Stimulated activated CD4-positive, alpha-beta T cell treated with anti-CD3 and anti-CD28 coated beads, Interleukin-1b, Interleukin-23, amount 100 ng/mL, for 48 hours (primary cell): ENCODE results near the gene SCYL3.
"Not testable (repeated sequence)": the region's sequence is repeated elsewhere in the genome, so short reads cannot be mapped to it uniquely, and the experiment has no call there.

Experiments
- DNase-seq: peaks from one replicate; pipeline ENCODE4 v3.0.0-alpha.2; 2020

SCYL3 gene

DNA sequence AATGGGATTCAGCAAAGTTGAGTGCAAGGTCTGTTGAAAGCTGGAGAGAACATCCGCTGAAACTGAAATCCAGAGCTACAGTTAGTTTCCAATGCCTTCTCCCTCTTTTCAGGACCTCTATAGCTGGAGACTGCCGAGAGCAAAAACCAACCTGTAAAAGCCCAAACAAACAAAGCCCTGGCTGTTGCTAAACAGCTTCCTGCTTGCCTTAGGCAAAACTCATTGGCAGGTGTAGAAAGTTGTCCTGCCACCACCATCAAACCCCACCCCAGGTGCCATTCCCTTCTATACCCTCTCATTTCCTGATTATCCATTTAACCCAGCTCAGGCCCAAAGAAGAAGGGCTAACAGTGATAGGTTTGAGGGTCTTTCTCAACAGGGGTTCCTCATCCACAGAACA, 24.7 kb downstream of the SCYL3 start:
- DNase-seq: no peak

DNA sequence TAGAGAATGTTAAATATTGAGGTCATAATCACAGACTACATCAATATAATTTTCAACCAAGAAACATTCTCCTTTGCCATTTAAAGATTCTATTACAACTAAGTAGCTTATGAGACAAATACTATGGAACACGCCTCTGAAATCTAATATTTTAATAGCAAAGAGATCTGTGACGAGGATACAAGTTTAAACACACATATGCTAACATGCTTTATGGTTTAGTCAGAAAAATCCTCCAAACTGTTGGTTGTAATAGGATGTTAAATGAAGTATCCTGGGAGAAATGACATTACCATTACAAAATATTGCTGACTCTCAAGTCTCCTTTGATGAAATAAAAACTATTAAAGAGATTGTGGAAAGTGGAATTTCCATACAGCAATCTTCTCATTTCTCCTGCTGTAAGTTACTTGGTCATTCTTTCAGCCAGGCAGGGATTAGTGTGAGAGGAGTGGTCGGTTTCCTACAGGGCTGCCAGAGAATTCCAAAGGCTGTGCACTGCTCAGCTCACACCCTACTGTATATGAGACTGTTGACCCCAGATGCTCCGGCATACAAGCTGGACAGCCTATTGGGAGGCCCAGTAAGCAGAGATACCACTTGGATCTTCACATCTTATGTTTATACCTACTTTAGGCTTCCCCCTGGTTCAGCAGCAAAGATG, 26.6 kb downstream of the SCYL3 start:
- DNase-seq: no peak

DNA sequence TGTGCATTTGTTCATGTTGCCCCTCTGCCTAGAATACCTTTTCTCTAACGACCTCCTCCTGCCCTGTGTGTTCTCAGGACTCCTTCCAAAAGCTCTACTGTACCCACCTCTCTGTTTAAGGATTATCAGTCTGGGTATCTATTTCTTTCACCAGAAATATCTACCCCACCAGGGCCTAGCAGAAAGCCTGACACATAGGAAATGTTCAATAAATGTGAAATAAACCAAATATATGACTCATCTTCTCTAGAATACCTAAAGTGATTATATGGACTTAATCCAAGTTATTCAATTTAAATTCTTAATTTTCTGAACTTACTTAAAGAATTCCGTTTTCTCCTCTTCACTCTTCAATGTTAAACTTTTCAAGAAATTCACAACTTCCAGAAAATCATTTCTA, 27.1 kb downstream of the SCYL3 start:
- no peak for DNase-seq

DNA sequence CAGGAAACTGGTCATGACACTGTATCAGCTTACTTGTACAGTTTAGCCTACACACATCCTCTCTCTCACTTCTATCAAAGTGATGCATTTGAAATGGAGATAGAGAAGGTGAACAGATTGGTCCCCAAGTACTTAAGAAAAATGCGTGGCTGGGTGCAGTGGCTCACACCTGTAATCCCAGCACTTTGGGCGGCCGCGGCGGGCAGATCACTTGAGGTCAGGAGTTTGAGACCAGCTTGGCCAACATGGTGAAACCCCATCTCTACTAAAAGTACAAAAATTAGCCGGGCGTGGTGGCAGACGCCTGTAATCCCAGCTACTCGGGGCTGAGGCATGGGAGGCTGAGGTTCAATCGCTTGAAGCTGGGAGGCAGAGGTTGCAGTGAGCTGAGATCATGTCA, 29.2 kb downstream of the SCYL3 start:
- not testable (repeated sequence) for DNase-seq

DNA sequence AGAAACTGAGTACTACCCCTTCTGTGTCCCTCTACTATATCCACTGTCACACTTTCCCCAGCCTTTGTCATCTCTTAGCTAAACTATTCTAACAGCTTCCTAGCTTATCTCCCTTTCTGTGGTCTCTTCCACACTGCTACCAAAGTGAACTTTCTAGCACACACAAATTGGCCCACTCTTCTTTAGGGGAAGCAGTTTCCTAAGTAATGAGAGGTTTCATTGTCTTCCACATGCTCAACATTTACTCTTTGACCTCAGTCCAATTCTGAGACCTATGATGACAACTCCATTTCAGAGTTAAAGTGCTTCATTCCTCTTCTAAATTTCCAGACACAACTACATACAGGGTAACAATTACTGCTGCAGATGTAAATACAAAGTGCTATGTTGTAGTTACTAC, 32.9 kb downstream of the SCYL3 start:
- DNase-seq: no peak

DNA sequence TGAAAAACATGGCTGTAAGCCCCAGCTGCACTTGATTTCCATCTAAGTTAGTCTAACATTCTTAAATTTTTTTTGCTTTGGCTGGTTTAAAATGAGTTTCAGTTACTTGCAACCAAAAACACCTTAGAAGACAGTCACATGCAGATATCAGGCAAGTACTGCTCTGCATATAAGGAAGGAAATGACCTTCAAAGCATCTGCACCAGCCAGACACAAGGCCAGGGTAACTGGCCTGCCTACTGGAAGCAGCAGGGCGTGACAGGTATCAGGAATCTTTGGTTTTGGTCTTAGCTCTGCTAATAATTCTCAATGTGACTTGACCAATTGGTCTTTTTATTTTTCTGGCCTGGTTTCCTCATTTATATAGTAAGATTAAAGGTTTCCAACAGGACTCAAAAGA, 33.5 kb downstream of the SCYL3 start:
- no peak for DNase-seq

DNA sequence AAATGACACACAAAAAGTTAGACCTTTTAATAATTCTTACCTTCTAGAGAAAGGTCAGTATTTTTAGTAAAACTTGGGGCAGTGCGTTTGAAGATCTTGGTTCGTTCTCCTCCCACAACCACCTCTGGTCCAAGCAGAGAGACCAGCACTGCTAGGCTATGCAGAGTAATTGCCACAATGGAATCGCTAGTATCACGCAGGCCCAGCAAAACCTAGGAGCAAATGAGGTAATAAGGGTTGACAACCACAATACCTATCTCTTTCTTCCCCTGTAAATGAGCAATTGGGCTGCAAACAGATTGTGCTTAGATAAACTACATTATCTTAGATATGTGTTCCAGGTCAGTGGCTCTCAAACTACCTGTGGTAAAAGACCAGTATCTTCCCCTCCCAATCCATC, 34.7 kb downstream of the SCYL3 start:
- no peak for DNase-seq

DNA sequence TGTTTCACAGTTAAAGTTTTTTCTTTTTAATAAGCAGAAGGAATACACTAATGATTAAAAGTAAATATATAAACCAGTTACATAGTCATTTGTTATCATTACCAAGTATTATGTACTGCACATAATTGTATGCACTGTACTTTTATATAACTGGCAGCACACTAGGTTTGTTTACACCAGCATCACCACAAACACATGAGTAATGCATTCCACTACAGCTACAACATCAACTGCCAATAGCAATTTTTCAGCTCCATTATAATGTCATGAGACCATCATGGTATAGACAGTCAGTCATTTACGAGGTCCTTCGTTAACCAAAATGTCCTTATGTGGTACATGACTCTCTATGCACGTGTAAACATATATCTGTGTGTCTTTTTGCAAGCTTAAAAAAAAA, 35.2 kb downstream of the SCYL3 start:
- DNase-seq: no peak

DNA sequence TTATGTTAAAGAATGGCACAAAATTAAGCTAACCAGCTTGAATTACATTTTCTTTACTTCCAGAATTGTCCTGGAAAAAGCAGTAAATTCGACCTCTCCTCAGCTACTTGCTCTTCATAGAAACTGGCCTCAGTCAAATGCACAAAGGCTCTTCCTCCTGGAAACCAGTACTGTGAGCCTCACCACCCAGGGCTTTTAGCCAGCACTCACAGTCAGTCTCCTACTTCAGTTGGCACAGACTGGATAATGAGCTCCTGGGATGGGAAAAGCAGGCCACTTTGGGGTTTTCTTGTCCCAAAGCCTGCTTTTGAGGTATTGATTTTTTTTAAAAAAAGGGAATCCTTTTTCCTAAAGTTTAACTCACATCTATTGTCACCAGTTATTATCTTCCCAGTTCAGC, 40.4 kb downstream of the SCYL3 start:
- DNase-seq: no peak

DNA sequence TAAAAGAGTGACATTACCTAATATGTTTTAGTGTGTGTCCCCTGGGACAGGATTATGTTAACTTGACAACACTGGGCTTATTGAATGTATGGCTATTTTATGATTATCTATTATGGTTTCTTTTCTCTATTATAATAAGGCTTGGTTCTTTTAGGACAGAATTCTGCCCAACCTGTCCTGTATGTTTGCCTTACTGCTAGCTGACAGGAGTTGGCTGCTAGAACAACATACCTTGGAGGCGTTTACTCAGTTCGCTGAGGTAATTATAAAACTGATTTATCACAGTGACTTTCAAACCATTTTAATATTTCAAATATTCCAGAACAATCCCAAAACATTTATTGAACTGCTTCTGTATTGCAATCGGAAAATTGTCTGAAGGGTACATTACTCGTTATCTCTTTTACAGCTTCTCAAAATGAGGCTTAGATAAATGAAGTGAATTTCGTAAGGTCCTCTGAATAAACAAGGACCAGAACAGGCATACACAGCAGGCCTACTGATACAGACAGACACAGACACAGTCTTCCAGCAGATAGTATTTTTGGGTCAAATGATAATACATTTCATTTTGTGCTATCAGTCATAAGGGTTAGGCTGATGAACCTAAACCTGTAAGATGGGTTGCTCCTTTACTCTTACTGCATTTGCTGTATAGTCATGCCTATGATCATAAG, 44.2 kb downstream of the SCYL3 start:
- DNase-seq: no peak

DNA sequence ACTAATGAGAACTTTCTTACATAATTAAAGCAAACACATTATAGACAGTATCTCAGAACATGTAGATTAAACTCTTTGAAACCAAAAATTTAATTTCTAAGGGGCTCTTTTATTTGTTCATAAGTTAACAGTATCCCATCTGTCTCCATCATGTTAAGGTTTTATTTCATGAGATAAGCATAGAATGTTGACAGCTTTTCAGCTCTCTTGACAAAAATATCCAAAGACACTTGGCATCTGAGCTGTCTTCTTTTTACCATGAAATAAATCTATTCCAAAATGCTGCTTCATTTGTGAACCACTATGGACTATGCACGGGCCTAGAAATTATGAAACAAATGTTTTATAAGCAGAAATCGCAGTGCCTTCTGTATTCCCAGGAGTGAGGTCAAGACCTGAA, 45.2 kb downstream of the SCYL3 start:
- no peak for DNase-seq

DNA sequence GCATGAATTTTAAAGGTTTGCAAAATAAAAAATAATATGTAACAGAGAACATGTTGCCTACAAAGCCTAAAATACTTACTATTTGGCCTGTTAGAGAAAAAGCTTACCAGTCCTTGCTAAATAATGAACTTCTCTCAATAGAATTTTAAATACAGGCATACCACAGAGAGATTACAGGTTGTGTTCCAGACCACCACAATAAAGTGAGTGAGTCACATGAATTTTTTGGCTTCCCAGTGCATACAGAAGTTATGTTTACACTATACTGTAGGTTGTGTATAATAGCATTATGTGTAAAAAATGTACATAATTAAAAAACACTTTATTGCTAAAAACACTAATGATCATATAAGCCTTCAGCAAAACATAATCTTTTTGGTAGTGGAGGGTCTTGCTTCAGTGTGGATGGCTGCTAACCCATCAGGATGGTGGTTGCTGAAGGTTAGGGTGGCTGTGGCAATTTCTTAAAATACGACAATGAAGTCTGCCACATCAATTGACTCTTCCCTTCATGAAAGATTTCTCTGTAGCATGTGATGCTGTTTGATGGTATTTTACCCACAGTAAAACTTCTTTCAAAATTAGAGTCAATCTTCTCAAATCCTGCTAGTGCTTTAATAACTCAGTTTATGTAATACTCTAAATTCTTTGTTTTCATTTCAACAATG, 48.6 kb downstream of the SCYL3 start:
- no peak for DNase-seq

DNA sequence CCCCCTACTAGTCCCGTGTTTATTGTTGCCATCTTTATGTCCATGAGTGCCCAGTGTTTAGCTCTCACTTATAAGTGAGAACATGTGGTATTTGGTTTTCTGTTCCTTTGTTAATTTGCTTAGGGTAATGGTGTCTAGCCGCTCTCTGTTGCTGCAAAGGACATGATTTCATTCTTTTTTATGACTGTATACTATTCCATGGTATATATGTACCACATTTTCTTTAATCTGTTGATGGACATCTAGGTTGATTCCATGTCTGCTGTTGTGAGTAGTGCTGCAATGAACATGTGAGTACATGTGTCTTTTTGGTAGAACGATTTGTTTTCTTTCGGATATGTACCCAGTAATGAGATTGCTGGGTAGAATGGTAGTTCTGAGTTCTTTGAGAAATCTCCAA, 54.8 kb downstream of the SCYL3 start:
- DNase-seq: no peak

DNA sequence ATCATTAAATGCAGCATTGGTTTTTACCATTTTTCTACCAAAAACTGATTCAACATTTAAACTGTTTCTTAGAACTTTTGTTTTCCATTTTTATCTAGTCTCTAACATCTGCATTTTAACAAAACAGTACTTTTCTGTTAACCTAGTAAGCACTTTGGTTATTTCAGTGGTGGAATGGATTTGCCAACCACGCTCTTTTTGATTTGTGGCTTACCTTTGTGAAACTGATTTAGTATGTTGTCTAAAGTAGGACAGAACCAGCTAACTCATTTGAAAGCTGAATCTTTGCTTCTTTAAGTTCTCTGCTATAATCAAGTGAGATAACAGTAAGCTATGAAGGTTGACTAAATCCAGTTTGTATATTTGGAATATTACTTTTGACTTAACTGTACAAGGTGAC, 57.5 kb downstream of the SCYL3 start:
- DNase-seq: no peak

DNA sequence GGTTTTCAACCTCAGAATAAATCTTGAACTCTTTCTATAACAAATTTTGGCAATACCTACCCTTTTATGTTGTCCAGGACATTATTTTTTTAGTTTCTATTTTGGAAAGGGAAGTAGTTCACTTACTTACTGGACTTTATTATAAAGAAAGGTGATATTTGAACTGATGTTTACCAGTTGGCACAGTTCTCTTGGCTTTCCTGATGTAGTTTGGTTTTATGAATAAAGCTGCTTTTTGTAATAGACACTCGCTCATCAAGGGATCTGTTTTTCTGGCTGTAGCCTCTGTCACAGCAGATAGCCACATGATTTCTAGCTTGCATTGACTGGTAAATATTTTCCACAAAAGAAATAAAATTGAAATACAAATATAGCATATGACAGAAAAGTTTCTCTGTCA, 58.0 kb downstream of the SCYL3 start:
- no peak for DNase-seq

DNA sequence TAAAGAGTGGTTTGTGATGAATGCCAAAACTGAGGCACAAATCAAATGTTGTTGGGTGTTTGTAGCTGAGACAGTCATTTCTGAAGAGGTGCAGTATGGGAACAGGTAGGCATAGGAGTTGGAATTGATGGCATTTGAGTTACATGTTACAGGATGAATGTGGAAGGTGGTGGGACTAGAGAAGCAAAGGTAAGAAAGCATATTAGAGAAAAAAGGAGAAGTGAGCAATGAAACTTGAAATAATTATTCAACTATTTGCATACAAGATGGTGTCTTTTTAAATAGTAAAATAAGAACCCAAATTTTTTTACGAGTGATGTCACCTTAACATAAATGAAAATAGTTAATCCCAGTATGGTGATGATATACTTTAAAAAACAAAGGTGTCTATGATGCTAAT, 58.8 kb downstream of the SCYL3 start:
- DNase-seq: no peak

DNA sequence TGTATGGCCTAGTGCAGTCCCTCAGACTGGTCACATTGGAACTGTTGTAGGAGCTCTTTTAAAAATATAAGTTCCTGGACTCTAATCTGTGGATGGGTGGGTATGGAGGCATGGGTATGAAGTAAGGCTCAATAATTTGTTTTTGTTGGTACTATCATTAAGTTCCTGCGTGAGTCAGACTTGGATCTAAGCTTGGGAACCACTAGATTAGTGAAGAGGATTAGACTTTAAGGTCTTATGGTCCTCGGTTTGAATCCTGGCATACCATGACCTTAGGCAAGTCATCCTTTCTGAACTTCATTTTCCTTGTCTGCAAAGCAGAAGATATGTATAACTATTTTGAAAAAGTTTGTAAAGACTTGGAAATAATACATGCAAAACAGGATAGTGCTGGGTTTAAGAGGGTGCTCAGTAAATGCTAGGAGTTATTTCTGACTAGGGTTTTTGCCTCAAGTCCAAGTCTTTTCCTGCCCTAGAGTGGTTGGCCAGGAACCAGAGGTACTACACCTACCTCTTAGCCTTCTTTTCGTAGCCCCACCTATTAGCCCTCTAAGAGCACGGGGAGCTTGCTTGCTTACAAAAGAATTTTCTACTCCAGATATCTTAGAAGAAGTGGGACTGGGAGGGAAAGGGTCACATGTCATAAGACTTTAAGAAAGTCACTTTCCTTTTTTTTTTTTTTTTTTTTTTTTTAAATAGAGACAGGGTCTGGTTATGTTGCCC, 60.4 kb downstream of the SCYL3 start:
- DNase-seq: no peak

DNA sequence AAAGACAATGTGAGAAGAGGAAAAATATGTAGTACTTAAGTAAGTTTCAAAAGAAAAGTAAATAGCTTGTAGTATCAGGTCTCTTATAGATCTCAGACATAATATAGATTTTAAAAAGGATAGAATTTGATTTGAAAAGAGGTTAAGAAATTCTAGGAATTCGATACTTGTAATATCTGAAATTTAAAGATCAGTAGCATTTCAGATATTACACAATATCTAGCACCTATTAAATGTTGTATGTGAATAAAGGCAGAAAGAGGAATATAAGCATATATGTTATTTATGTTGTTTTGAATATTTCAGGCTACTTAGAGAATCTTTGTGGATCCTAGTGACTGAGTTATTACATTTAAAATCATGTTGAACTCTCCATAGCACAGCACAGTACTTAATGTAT, 64.0 kb downstream of the SCYL3 start:
- no peak for DNase-seq

DNA sequence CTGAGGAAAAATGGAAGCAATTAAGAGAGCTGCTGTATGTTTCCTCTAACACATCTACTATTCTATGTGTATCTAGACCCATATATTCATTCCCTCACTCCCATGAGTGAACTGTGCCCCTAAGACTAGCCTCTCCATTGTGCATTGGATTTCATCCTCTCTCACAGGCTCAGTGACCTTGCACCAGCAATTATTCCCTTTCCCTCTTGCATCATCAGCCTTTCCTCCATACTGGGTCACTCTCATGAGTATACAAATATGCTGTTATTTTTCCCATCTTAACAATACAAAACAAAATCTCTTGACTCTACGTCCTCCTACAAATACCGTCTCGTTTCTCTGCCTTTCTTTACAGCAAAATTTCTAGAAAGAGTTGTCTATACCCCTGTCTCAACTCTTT, 69.5 kb downstream of the SCYL3 start:
- no peak for DNase-seq

DNA sequence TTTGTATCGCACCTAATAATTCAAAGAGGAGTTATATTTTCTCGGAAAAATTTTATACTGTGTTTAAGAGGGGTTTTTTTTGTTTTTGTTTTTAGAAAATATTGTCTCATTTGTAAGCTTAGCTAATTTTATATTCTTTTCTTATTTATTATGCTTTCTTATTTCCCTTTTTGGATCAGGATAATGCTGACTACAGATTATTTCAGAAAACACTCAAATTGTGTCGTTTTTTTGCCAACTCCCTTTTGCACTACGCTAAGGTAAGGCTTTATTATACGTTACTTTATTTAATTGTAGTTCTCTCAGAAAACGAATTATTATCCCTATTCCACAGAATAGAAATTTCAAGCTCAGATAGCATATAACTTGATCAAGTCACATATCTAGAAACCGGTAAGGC, 72.2 kb downstream of the SCYL3 start:
- no peak for DNase-seq

DNA sequence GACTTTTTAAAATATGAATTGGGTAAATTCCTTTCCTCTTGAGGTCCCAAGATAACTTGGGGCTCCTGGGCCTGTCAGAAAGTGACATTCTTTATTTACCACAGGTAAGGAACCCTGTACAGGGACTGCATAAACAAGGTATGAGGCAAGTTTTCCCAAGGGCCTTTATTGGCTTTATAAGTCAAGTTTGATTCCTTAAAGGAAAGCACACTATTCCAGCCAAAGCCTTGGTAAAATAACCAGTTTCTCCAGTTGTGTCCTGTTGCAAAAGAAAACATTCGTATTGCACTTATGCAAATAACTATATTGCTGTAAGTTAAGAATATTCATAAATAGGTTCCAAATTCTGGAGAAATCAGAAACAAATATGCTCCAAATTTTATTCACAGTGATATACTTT, 77.1 kb downstream of the SCYL3 start:
- no peak for DNase-seq

DNA sequence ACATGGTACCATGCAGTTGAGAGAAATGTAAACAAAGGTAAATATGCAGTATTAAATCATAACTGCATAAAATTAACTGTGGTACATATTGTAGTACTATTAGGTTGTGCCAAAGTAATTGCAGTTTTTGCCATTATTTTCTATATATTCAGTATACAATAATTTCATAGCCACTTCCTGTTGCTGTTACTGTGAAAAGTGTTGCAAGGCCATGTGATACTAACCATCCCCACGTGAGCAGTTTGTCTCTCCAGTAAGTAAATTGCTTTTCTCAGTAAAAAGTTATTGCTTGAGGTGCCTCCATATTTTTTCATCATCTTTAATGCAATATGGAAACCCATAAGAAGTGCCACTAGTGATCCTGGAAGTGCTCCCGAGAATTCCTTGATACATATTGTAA, 79.4 kb downstream of the SCYL3 start:
- no peak for DNase-seq

DNA sequence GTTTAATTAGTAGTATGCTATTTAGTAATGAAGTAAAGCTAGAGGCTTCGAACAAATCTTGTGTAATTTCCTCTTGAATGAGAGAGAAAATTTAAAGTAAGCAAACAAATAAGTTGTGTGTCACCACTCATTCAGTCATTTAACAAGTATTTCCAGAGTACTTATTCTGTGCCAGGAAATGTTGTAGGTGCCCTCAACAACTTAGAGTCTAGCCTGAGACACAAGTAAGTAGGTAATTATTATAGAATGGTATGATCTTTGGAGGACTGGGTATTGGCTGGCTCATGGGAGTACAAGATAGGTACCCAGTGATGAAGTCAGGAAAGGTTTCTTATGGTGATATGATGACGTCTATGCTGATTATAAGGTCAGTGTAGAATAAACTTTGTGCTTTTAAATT, 81.6 kb downstream of the SCYL3 start:
- no peak for DNase-seq
